ENCODE results near the gene MED27.

Gene MED27

GRCh38 chr9:131849391-131849790 is 230.3 kb downstream of the MED27 start:
- Histone ChIP-seq H3K4me1 (ENCODE audit: insufficient read depth, poor library complexity, severe bottlenecking) (no peaks in the 10 kb centered on the region), H3K27me3 (ENCODE audit: insufficient read depth, poor library complexity, severe bottlenecking) (no peaks in the 10 kb centered on the region), H3K36me3 (ENCODE audit: low read depth) (no peaks in the 10 kb centered on the region), H3K27ac (ENCODE audit: poor library complexity, severe bottlenecking) (no peak overlapping the region), H3K9me3 (ENCODE audit: severe bottlenecking) (no peaks in the 10 kb centered on the region), H3K4me3 (ENCODE audit: severe bottlenecking) (no peak overlapping the region)
- ATAC-seq (ENCODE audit: low read depth) (no peak), DNase-seq (ENCODE audit: low spot score) (no peak)
- TF ChIP-seq CTCF (IDR thresholded peaks at IDR 0.05; ENCODE audit: poor library complexity, severe bottlenecking) = no peak

GRCh38 chr9:131848570-131849160 is 231.0 kb downstream of the MED27 start:
- no peak overlapping the region for H3K27ac ChIP-seq (ENCODE audit: poor library complexity, severe bottlenecking)
- no peaks in the 10 kb centered on the region for H3K27me3 ChIP-seq (ENCODE audit: insufficient read depth, poor library complexity, severe bottlenecking)
- H3K4me3 ChIP-seq (ENCODE audit: severe bottlenecking) = no peak overlapping the region
- TF ChIP-seq CTCF (IDR thresholded peaks at IDR 0.05; ENCODE audit: poor library complexity, severe bottlenecking) = no peak
- H3K4me1 ChIP-seq (ENCODE audit: insufficient read depth, poor library complexity, severe bottlenecking) = no peaks in the 10 kb centered on the region
- H3K9me3 ChIP-seq (ENCODE audit: severe bottlenecking) = no peaks in the 10 kb centered on the region
- no peaks in the 10 kb centered on the region for H3K36me3 ChIP-seq (ENCODE audit: low read depth)
- ATAC-seq (ENCODE audit: low read depth) (no peak), DNase-seq (ENCODE audit: low spot score) (no peak)

- DNase-seq (ENCODE audit: low spot score) (no peak), ATAC-seq (ENCODE audit: low read depth) (no peak)
- no peak for TF ChIP-seq CTCF (IDR thresholded peaks at IDR 0.05; ENCODE audit: poor library complexity, severe bottlenecking)
- no peaks in the 10 kb centered on the region for H3K4me1 ChIP-seq (ENCODE audit: insufficient read depth, poor library complexity, severe bottlenecking)
- no peaks in the 10 kb centered on the region for H3K36me3 ChIP-seq (ENCODE audit: low read depth)
- H3K27ac ChIP-seq (ENCODE audit: poor library complexity, severe bottlenecking) = no peak overlapping the region
- H3K4me3 ChIP-seq (ENCODE audit: severe bottlenecking) = no peak overlapping the region
- no peaks in the 10 kb centered on the region for H3K27me3 ChIP-seq (ENCODE audit: insufficient read depth, poor library complexity, severe bottlenecking)
- no peaks in the 10 kb centered on the region for H3K9me3 ChIP-seq (ENCODE audit: severe bottlenecking)
Measured at GRCh38 chr9:131847665-131848354, 231.9 kb downstream of the MED27 start.

GRCh38 chr9:131845305-131846298 is 234.1 kb downstream of the MED27 start:
- no peak for DNase-seq (ENCODE audit: low spot score)
- Histone ChIP-seq H3K4me1 (ENCODE audit: insufficient read depth, poor library complexity, severe bottlenecking) (no peaks in the 10 kb centered on the region), H3K4me3 (ENCODE audit: severe bottlenecking) (no peak overlapping the region), H3K36me3 (ENCODE audit: low read depth) (no peaks in the 10 kb centered on the region), H3K27ac (ENCODE audit: poor library complexity, severe bottlenecking) (no peak overlapping the region), H3K9me3 (ENCODE audit: severe bottlenecking) (no peaks in the 10 kb centered on the region), H3K27me3 (ENCODE audit: insufficient read depth, poor library complexity, severe bottlenecking) (peaks cover 4% of the 10 kb centered on the region)
- no peak for TF ChIP-seq CTCF (IDR thresholded peaks at IDR 0.05; ENCODE audit: poor library complexity, severe bottlenecking)
- ATAC-seq (ENCODE audit: low read depth) = no peak

Measured in RWPE2 (cell line).